Liver (tissue), 3 donors: ENCODE results near the gene KCNK2.

ENCODE experiments used
- ATF3 ChIP-seq: IDR thresholded peaks from 2 replicates; pipeline ENCODE4 v1.6.1; 2016; ENCODE audit warnings: antibody characterized with exemption
- CTCF ChIP-seq: fragments of 150-350 bp; IDR thresholded peaks from 2 replicates; pipeline ENCODE4 v1.5.1; 2017; ENCODE audit warnings: improper control_type of control experiment, low read depth, low read length; ENCODE audit not compliant: missing input control
- EGR1 ChIP-seq, 2 donors: IDR thresholded peaks; 2 replicates each; pipeline ENCODE4 v1.6.1; 2016 to 2018; ENCODE audit warnings: antibody characterized with exemption in 2 of 2, low read depth in 2 of 2
- FOXA1 ChIP-seq: IDR thresholded peaks from 2 replicates; pipeline ENCODE4 v1.6.1; 2016; ENCODE audit warnings: antibody characterized with exemption
- GABPA ChIP-seq, 2 donors: IDR thresholded peaks in 1 of 2; conservative IDR thresholded peaks in 1 of 2; 2 replicates each; pipeline ENCODE4 v1.6.1; 2016; ENCODE audit warnings: antibody characterized with exemption in 2 of 2, mild to moderate bottlenecking in 1 of 2, moderate library complexity in 1 of 2
- JUND ChIP-seq, 2 donors: IDR thresholded peaks; 2 replicates each; pipeline ENCODE4 v1.6.1; 2016; ENCODE audit warnings: antibody characterized with exemption in 2 of 2
- MAX ChIP-seq: IDR thresholded peaks from 2 replicates; pipeline ENCODE4 v1.6.1; 2016; ENCODE audit warnings: antibody characterized with exemption
- NR2F2 ChIP-seq: IDR thresholded peaks from 2 replicates; pipeline ENCODE4 v1.6.1; 2016; ENCODE audit warnings: antibody characterized with exemption
- RAD21 ChIP-seq, 2 donors: IDR thresholded peaks; 2 replicates each; pipeline ENCODE4 v1.6.1; 2016; ENCODE audit warnings: antibody characterized with exemption in 2 of 2, mild to moderate bottlenecking in 2 of 2
- REST ChIP-seq: IDR thresholded peaks from 2 replicates; pipeline ENCODE4 v1.6.1; 2016; ENCODE audit warnings: antibody characterized with exemption, mild to moderate bottlenecking
- RXRA ChIP-seq, 2 donors: IDR thresholded peaks; 2 replicates each; pipeline ENCODE4 v1.6.1; 2017 to 2018; ENCODE audit warnings: antibody characterized with exemption in 2 of 2, mild to moderate bottlenecking in 1 of 2
- SP1 ChIP-seq: IDR thresholded peaks from 2 replicates; pipeline ENCODE4 v1.6.1; 2018; ENCODE audit warnings: antibody characterized with exemption, mild to moderate bottlenecking
- TAF1 ChIP-seq: conservative IDR thresholded peaks from 2 replicates; pipeline ENCODE4 v1.6.1; 2016; ENCODE audit warnings: antibody characterized with exemption, mild to moderate bottlenecking
- YY1 ChIP-seq: IDR thresholded peaks from 2 replicates; pipeline ENCODE4 v1.6.1; 2016; ENCODE audit warnings: antibody characterized with exemption, mild to moderate bottlenecking
- donor health status: healthy.
- donor health status: healthy.

- no peak for TF ChIP-seq RAD21 (IDR thresholded peaks at IDR 0.05)
- TF ChIP-seq CTCF = no peak
- TF ChIP-seq REST = no peak
- TF ChIP-seq GABPA (IDR thresholded peaks at IDR 0.05 in 1 of 2, conservative IDR thresholded peaks at IDR 0.05 in 1 of 2) = no peak
- TF ChIP-seq TAF1 = no peak
- TF ChIP-seq RXRA (IDR thresholded peaks at IDR 0.05) = no peak
- no peak for TF ChIP-seq EGR1 (IDR thresholded peaks at IDR 0.05; ENCODE audit: low read depth in 2 of 2)
- TF ChIP-seq SP1 = no peak
- no peak for TF ChIP-seq YY1
- no peak for TF ChIP-seq JUND (IDR thresholded peaks at IDR 0.05)
- TF ChIP-seq FOXA1 = no peak
- no peak for TF ChIP-seq NR2F2
- TF ChIP-seq MAX = no peak
- TF ChIP-seq ATF3 = no peak
These were observed 168.4 kb downstream of the KCNK2 start for GRCh38 chr1:215250913-215251312.
